ENCODE results near the gene HSPA1B. TPM values are rescaled to one million over a fixed set of nuclear protein-coding genes. Genes with fewer than 3 reads are reported as not detected.

The HSPA1B gene
- total RNA-seq, 2 experiments from 2014 or later = 60.9 to 177 TPM

- H3K36me3 ChIP-seq (ENCODE audit: insufficient read depth, low read length) = peaks cover 90% of the 10 kb centered on the region
- no peak overlapping the region for H3K4me3 ChIP-seq (ENCODE audit: low read depth, low read length, poor library complexity, severe bottlenecking)
- TF ChIP-seq CTCF (conservative IDR thresholded peaks at IDR 0.05; ENCODE audit: low read length) (no peak), EZH2phosphoT487 (IDR thresholded peaks at IDR 0.05; ENCODE audit: borderline replicate concordance, low read depth, low read length) (no peak)
- ChIA-PET CTCF (ENCODE audit: unreplicated experiment) (no interaction called here), POLR2A (interaction anchor here (0.6 to 0.7 kb wide), 2 partner anchors 21 to 380 kb away, joined by 3 to 6 read pairs; partner anchors contain the start of gene LSM2)
- H4K20me1 ChIP-seq (ENCODE audit: insufficient read depth, low read length) = no peaks in the 10 kb centered on the region
- H3K4me2 ChIP-seq (ENCODE audit: low read length) = no peak overlapping the region
- H3K27ac ChIP-seq (ENCODE audit: low read depth, low read length, poor library complexity, severe bottlenecking) = no peak overlapping the region
- H3K9me3 ChIP-seq (ENCODE audit: low read length) = no peaks in the 10 kb centered on the region
- no TSS peak for BruUV-seq (replicated peaks)
- H2AFZ ChIP-seq (ENCODE audit: low read length) = no peak overlapping the region
- peaks cover 10% of the 10 kb centered on the region; the same call in 1 of the 2 replicates for H3K79me2 ChIP-seq (ENCODE audit: insufficient read depth, low read depth, low read length)
- no peak for DNase-seq (ENCODE audit: low spot score)
- H3K4me1 ChIP-seq (ENCODE audit: insufficient read depth, low read length, poor library complexity, severe bottlenecking) = peaks cover 25% of the 10 kb centered on the region
- intact Hi-C loops (cut with micrococcal nuclease; ENCODE audit: unreplicated experiment) = loop anchor here (5.0 kb wide), 2 partner anchors 43 to 163 kb away; partner anchors contain the start of genes MSH5 and PRRC2A
- H3K9me2 ChIP-seq (ENCODE audit: insufficient read depth, low read length) = no peaks in the 10 kb centered on the region
These were observed 42.1 kb upstream of the HSPA1B start for GRCh38 chr6:31785475-31785874.

- no peak overlapping the region for H2AFZ ChIP-seq (ENCODE audit: low read length)
- H3K9me3 ChIP-seq (ENCODE audit: low read length) = no peaks in the 10 kb centered on the region
- peaks cover 40% of the 10 kb centered on the region for H3K79me2 ChIP-seq (ENCODE audit: insufficient read depth, low read depth, low read length)
- TF ChIP-seq EZH2phosphoT487 (IDR thresholded peaks at IDR 0.05; ENCODE audit: borderline replicate concordance, low read depth, low read length) (no peak), CTCF (conservative IDR thresholded peaks at IDR 0.05; ENCODE audit: low read length) (peak; percentile 81)
- no peak overlapping the region for H3K27ac ChIP-seq (ENCODE audit: low read depth, low read length, poor library complexity, severe bottlenecking)
- ChIA-PET POLR2A (no interaction called here), CTCF (ENCODE audit: unreplicated experiment) (no interaction called here)
- H3K4me1 ChIP-seq (ENCODE audit: insufficient read depth, low read length, poor library complexity, severe bottlenecking) = peaks cover 55% of the 10 kb centered on the region
- intact Hi-C loops (cut with micrococcal nuclease; ENCODE audit: unreplicated experiment) = loop anchor here (10.0 kb wide), 1 partner anchor 247 kb away; the partner anchor contains the start of genes ATP6V1G2, DDX39B and NFKBIL1
- H4K20me1 ChIP-seq (ENCODE audit: insufficient read depth, low read length) = no peaks in the 10 kb centered on the region
- no peaks in the 10 kb centered on the region for H3K9me2 ChIP-seq (ENCODE audit: insufficient read depth, low read length)
- peak; percentile 58 for DNase-seq (ENCODE audit: low spot score)
- no TSS peak for BruUV-seq (replicated peaks)
- H3K36me3 ChIP-seq (ENCODE audit: insufficient read depth, low read length) = peaks cover 62% of the 10 kb centered on the region
- no peak overlapping the region for H3K4me3 ChIP-seq (ENCODE audit: low read depth, low read length, poor library complexity, severe bottlenecking)
- no peak overlapping the region for H3K4me2 ChIP-seq (ENCODE audit: low read length)
These were observed 36.0 kb upstream of the HSPA1B start for GRCh38 chr6:31791324-31792089.

DNA sequence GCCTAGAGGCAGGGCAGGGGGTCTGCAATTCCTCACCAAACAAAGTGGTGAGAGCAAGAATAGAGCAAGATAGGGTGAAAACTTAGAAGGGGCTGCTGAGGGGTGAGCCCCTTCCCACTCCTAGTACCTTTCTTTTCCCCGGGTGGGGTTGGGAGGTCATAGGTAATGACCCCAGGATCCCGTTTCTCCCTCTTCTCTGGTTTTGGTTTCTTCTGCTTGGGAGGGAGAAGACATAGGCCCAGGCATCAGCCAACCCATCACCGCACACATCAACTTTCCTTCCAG is 35.5 kb upstream of the HSPA1B start:
- DNase-seq (ENCODE audit: low spot score) = no peak
- POLR2A ChIA-PET = no interaction called here
- H3K27ac ChIP-seq (ENCODE audit: low read depth, low read length, poor library complexity, severe bottlenecking) = no peak overlapping the region
- TF ChIP-seq CTCF (conservative IDR thresholded peaks at IDR 0.05; ENCODE audit: low read length) (no peak), EZH2phosphoT487 (IDR thresholded peaks at IDR 0.05; ENCODE audit: borderline replicate concordance, low read depth, low read length) (no peak)
- BruUV-seq (replicated peaks) = no TSS peak
- H3K36me3 ChIP-seq (ENCODE audit: insufficient read depth, low read length) = peaks cover 62% of the 10 kb centered on the region
- H3K4me2 ChIP-seq (ENCODE audit: low read length) = no peak overlapping the region
- intact Hi-C loops (cut with micrococcal nuclease; ENCODE audit: unreplicated experiment) = loop anchor here (10.0 kb wide), 1 partner anchor 247 kb away; the partner anchor contains the start of genes ATP6V1G2, DDX39B and NFKBIL1
- H2AFZ ChIP-seq (ENCODE audit: low read length) = no peak overlapping the region
- no peaks in the 10 kb centered on the region for H3K9me2 ChIP-seq (ENCODE audit: insufficient read depth, low read length)
- no peaks in the 10 kb centered on the region for H3K9me3 ChIP-seq (ENCODE audit: low read length)
- CTCF ChIA-PET (ENCODE audit: unreplicated experiment) = no interaction called here
- H3K79me2 ChIP-seq (ENCODE audit: insufficient read depth, low read depth, low read length) = peaks cover 40% of the 10 kb centered on the region
- peaks cover 60% of the 10 kb centered on the region for H3K4me1 ChIP-seq (ENCODE audit: insufficient read depth, low read length, poor library complexity, severe bottlenecking)
- no peak overlapping the region for H3K4me3 ChIP-seq (ENCODE audit: low read depth, low read length, poor library complexity, severe bottlenecking)
- H4K20me1 ChIP-seq (ENCODE audit: insufficient read depth, low read length) = no peaks in the 10 kb centered on the region

Data from OCI-LY7 (cell line).